HEK293 (cell line): ENCODE measurements around the gene RAB7B.

Source experiments
- CTCF ChIA-PET: fragments of 350-600 bp; formaldehyde crosslinking; extraction: SDS; loops from one replicate; lab custom pipeline; 2021; ENCODE audit warnings: antibody characterized with exemption; lab: Yijun Ruan, JAX
- POLR2A ChIA-PET: fragments of 300-600 bp; formaldehyde crosslinking; extraction: SDS; loops from one replicate; lab custom pipeline; 2020; ENCODE audit warnings: antibody characterized with exemption, inconsistent platforms; lab: Yijun Ruan, JAX
- H3K27ac ChIP-seq: fragments of 200-500 bp; sonication (Bioruptor generic); 2 replicates; pipeline ENCODE4 v1.5.1; 2014; ENCODE audit warnings: low read depth, low read length, control low read depth, inconsistent platforms; ENCODE audit errors: extremely low read depth
- H3K36me3 ChIP-seq, 2 experiments: fragments of 200-500 bp in 1 of 2; sonication (Bioruptor generic) in 1 of 2; 1 replicate in 1 of 2; 2 replicates in 1 of 2; pipeline ENCODE4 v1.5.1; 2014 to 2017; ENCODE audit warnings: inconsistent platforms in 2 of 2, low read length in 2 of 2; ENCODE audit not compliant: control insufficient read depth in 2 of 2, insufficient read depth in 1 of 2
- H3K4me1 ChIP-seq: fragments of 200-500 bp; sonication (Bioruptor generic); 2 replicates; pipeline ENCODE4 v1.5.1; 2014; ENCODE audit warnings: mild to moderate bottlenecking, low read length, inconsistent platforms; ENCODE audit not compliant: control insufficient read depth, insufficient read depth
- H3K4me3 ChIP-seq: 2 replicates; pipeline ENCODE4 v1.5.1; 2011; ENCODE audit warnings: low read depth, mild to moderate bottlenecking, control low read depth, low read length, moderate library complexity
- H3K9me3 ChIP-seq: fragments of 200-500 bp; sonication (Bioruptor generic); 2 replicates; pipeline ENCODE4 v1.5.1; 2014; ENCODE audit warnings: low read depth, low read length, inconsistent platforms; ENCODE audit not compliant: control insufficient read depth, insufficient read depth
- BCL11B ChIP-seq: fragments of 450-650 bp; formaldehyde crosslinking; IDR thresholded peaks from 2 replicates; pipeline ENCODE4 v1.5.1; 2016; ENCODE audit warnings: low read depth, missing biosample characterization, missing genetic modification characterization
- GLIS2 ChIP-seq: fragments of 450-650 bp; formaldehyde crosslinking; IDR thresholded peaks from 2 replicates; pipeline ENCODE4 v1.5.1; 2016; ENCODE audit warnings: missing biosample characterization, missing genetic modification characterization
- KLF9 ChIP-seq: fragments of 450-650 bp; formaldehyde crosslinking; IDR thresholded peaks from 2 replicates; pipeline ENCODE4 v1.5.1; 2016; ENCODE audit warnings: missing biosample characterization, missing genetic modification characterization, low read depth
- PRDM1 ChIP-seq: fragments of 450-650 bp; formaldehyde crosslinking; IDR thresholded peaks from 2 replicates; pipeline ENCODE4; 2016; ENCODE audit warnings: missing biosample characterization, missing genetic modification characterization
- SP3 ChIP-seq: fragments of 450-650 bp; formaldehyde crosslinking; IDR thresholded peaks from 2 replicates; pipeline ENCODE4 v1.5.1; 2016; ENCODE audit warnings: missing biosample characterization, missing genetic modification characterization
- TSHZ1 ChIP-seq: fragments of 450-650 bp; formaldehyde crosslinking; IDR thresholded peaks from 2 replicates; pipeline ENCODE4 v1.5.1; 2016; ENCODE audit warnings: missing biosample characterization, missing genetic modification characterization, borderline replicate concordance
- ZBTB10 ChIP-seq: fragments of 450-650 bp; formaldehyde crosslinking; IDR thresholded peaks from 2 replicates; pipeline ENCODE4 v1.5.1; 2016; ENCODE audit warnings: missing biosample characterization, missing genetic modification characterization
- ZBTB17 ChIP-seq: fragments of 450-650 bp; formaldehyde crosslinking; IDR thresholded peaks from 2 replicates; pipeline ENCODE4 v1.5.1; 2016; ENCODE audit warnings: missing biosample characterization, missing genetic modification characterization
- ZFP69B ChIP-seq: fragments of 450-650 bp; formaldehyde crosslinking; IDR thresholded peaks from 2 replicates; pipeline ENCODE4 v1.5.1; 2016; ENCODE audit warnings: missing biosample characterization, missing genetic modification characterization
- ZNF133 ChIP-seq: fragments of 450-650 bp; formaldehyde crosslinking; IDR thresholded peaks from 2 replicates; pipeline ENCODE4 v1.5.1; 2016; ENCODE audit warnings: missing biosample characterization, missing genetic modification characterization
- ZNF16 ChIP-seq: fragments of 450-650 bp; formaldehyde crosslinking; IDR thresholded peaks from 2 replicates; pipeline ENCODE4 v1.5.1; 2016; ENCODE audit warnings: low read depth, missing biosample characterization, missing genetic modification characterization
- ZNF169 ChIP-seq: fragments of 450-650 bp; formaldehyde crosslinking; IDR thresholded peaks from 2 replicates; pipeline ENCODE4 v1.5.1; 2016; ENCODE audit warnings: missing biosample characterization, missing genetic modification characterization
- ZNF174 ChIP-seq: fragments of 450-650 bp; formaldehyde crosslinking; IDR thresholded peaks from 2 replicates; pipeline ENCODE4 v1.5.0; 2017; ENCODE audit warnings: missing biosample characterization, mild to moderate bottlenecking, missing genetic modification characterization
- ZNF223 ChIP-seq: fragments of 450-650 bp; formaldehyde crosslinking; IDR thresholded peaks from 2 replicates; pipeline ENCODE4 v1.5.1; 2016; ENCODE audit warnings: missing biosample characterization, missing genetic modification characterization
- ZNF280C ChIP-seq: fragments of 450-650 bp; formaldehyde crosslinking; IDR thresholded peaks from 2 replicates; pipeline ENCODE4 v1.5.1; 2016; ENCODE audit warnings: missing biosample characterization, missing genetic modification characterization
- ZNF350 ChIP-seq: fragments of 450-650 bp; formaldehyde crosslinking; IDR thresholded peaks from 2 replicates; pipeline ENCODE4 v1.5.0; 2017; ENCODE audit warnings: missing biosample characterization, mild to moderate bottlenecking, missing genetic modification characterization
- ZNF423 ChIP-seq: fragments of 450-650 bp; formaldehyde crosslinking; IDR thresholded peaks from 2 replicates; pipeline ENCODE4 v1.5.1; 2016; ENCODE audit warnings: missing biosample characterization, missing genetic modification characterization
- ZNF473 ChIP-seq: fragments of 450-650 bp; formaldehyde crosslinking; IDR thresholded peaks from 2 replicates; pipeline ENCODE4 v1.5.1; 2017; ENCODE audit warnings: missing biosample characterization, missing genetic modification characterization
- ZNF513 ChIP-seq: fragments of 450-650 bp; IDR thresholded peaks from 2 replicates; pipeline ENCODE4 v1.5.1; 2018; ENCODE audit warnings: missing biosample characterization, missing genetic modification characterization
- ZNF529 ChIP-seq: fragments of 450-650 bp; formaldehyde crosslinking; IDR thresholded peaks from 2 replicates; pipeline ENCODE4 v1.5.1; 2017; ENCODE audit warnings: missing genetic modification characterization, missing biosample characterization; ENCODE audit not compliant: insufficient replicate concordance
- ZNF580 ChIP-seq: fragments of 450-650 bp; formaldehyde crosslinking; IDR thresholded peaks from 2 replicates; pipeline ENCODE4 v1.5.1; 2016; ENCODE audit warnings: missing biosample characterization, missing genetic modification characterization
- ZNF768 ChIP-seq: fragments of 450-650 bp; formaldehyde crosslinking; IDR thresholded peaks from 2 replicates; pipeline ENCODE4 v1.5.1; 2018; ENCODE audit warnings: missing biosample characterization, mild to moderate bottlenecking, missing genetic modification characterization
- ZNF777 ChIP-seq: fragments of 450-650 bp; formaldehyde crosslinking; IDR thresholded peaks from 2 replicates; pipeline ENCODE4 v1.5.1; 2017; ENCODE audit warnings: missing biosample characterization, missing genetic modification characterization, borderline replicate concordance
- ZSCAN16 ChIP-seq: fragments of 450-650 bp; formaldehyde crosslinking; IDR thresholded peaks from 2 replicates; pipeline ENCODE4 v1.5.1; 2016; ENCODE audit warnings: missing biosample characterization, missing genetic modification characterization
- ZSCAN30 ChIP-seq: fragments of 450-650 bp; IDR thresholded peaks from 2 replicates; pipeline ENCODE4 v1.5.1; 2018; ENCODE audit warnings: missing biosample characterization, mild to moderate bottlenecking, missing genetic modification characterization, moderate library complexity

Gene RAB7B

GRCh38 chr1:206020393-206021007, 17.3 kb upstream of the RAB7B start:
- no peak overlapping the region for H3K27ac ChIP-seq
- no peak for TF ChIP-seq BCL11B (tag by site-specific recombination)
- no peak for TF ChIP-seq PRDM1 (tag by site-specific recombination)
- TF ChIP-seq ZSCAN16 (tag by site-specific recombination), result no peak
- TF ChIP-seq ZNF133 (tag by site-specific recombination), result no peak
- no peak for TF ChIP-seq ZNF423 (tag by site-specific recombination)
- no peak for TF ChIP-seq ZNF529 (tag by site-specific recombination)
- TF ChIP-seq ZNF350, result no peak
- no peak for TF ChIP-seq ZNF280C
- TF ChIP-seq ZBTB10 (tag by site-specific recombination), result no peak
- no peak for TF ChIP-seq ZNF777 (tag by site-specific recombination)
- no peak for TF ChIP-seq ZNF16 (tag by site-specific recombination)
- CTCF ChIA-PET, result interaction anchor here (0.6 to 2.8 kb wide), 3 partner anchors 10 to 230 kb away, joined by 3 to 19 read pairs (median 4); no protein-coding TSS in a partner anchor

GRCh38 chr1:206015071-206015470, 11.9 kb upstream of the RAB7B start:
- ChIA-PET POLR2A (no interaction called here), CTCF (interaction anchor here (0.6 to 2.3 kb wide), 4 partner anchors 16 to 91 kb away, joined by 3 to 8 read pairs (median 4); no protein-coding TSS in a partner anchor)
- Histone ChIP-seq H3K36me3 (no peaks in the 10 kb centered on the region), H3K4me3 (no peak overlapping the region), H3K27ac (no peak overlapping the region), H3K4me1 (no peaks in the 10 kb centered on the region), H3K9me3 (no peaks in the 10 kb centered on the region)
- TF ChIP-seq ZNF580 (tag by site-specific recombination) (no peak), ZNF169 (tag by site-specific recombination) (no peak), ZNF473 (tag by site-specific recombination) (no peak), ZNF768 (no peak), ZBTB17 (tag by site-specific recombination) (no peak), GLIS2 (tag by site-specific recombination) (no peak), ZNF513 (tag by site-specific recombination) (no peak), ZSCAN30 (tag by site-specific recombination) (no peak), ZNF174 (tag by site-specific recombination) (no peak), TSHZ1 (no peak), ZFP69B (tag by site-specific recombination) (no peak), SP3 (tag by site-specific recombination) (no peak), ZNF223 (no peak), KLF9 (tag by site-specific recombination) (no peak)

More at GRCh38 chr1:206020393-206021007, 17.3 kb upstream of the RAB7B start:
- H3K4me3 ChIP-seq, result no peak overlapping the region
- H3K4me1 ChIP-seq, result no peaks in the 10 kb centered on the region
- H3K36me3 ChIP-seq, result no peaks in the 10 kb centered on the region
- no peaks in the 10 kb centered on the region for H3K9me3 ChIP-seq
- POLR2A ChIA-PET, result no interaction called here
